Measurements from ENCODE around the gene ATP1B1.

DNA sequence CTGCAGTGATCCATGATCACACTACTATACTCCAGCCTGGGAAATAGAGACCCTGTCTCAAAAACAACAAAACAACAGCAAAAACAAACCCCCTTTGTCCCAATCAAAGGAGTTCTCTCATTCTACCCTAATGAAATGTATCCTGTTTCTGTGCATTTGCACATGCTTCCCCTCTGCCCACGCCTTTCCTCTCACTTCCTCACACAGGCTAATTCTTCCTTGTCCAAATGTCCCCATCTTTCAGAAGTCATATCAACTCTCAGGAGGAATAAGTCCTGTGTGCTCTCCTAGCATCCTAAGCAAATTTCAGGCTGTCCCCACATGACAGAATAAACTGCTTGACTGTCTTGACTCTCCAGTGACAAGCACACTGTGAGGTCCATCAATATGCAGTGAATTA, 8.1 kb upstream of the ATP1B1 start:
- TF ChIP-seq, protein P1, sequence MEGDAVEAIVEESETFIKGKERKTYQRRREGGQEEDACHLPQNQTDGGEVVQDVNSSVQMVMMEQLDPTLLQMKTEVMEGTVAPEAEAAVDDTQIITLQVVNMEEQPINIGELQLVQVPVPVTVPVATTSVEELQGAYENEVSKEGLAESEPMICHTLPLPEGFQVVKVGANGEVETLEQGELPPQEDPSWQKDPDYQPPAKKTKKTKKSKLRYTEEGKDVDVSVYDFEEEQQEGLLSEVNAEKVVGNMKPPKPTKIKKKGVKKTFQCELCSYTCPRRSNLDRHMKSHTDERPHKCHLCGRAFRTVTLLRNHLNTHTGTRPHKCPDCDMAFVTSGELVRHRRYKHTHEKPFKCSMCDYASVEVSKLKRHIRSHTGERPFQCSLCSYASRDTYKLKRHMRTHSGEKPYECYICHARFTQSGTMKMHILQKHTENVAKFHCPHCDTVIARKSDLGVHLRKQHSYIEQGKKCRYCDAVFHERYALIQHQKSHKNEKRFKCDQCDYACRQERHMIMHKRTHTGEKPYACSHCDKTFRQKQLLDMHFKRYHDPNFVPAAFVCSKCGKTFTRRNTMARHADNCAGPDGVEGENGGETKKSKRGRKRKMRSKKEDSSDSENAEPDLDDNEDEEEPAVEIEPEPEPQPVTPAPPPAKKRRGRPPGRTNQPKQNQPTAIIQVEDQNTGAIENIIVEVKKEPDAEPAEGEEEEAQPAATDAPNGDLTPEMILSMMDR (IDR thresholded peaks at IDR 0.05): no peak
- no peak for TF ChIP-seq POLR2A (IDR thresholded peaks at IDR 0.05)

All from body of pancreas (tissue), 4 donors.